Measurements from ENCODE around the gene YPEL2.

- no peak for TF ChIP-seq CTCF (IDR thresholded peaks at IDR 0.05)
- TF ChIP-seq POLR2A (IDR thresholded peaks at IDR 0.05) = no peak
- no peak for TF ChIP-seq POLR2AphosphoS5 (IDR thresholded peaks at IDR 0.05; ENCODE audit: insufficient read depth in 1 of 2, low read depth in 1 of 2)
Observed at GRCh38 chr17:59341922-59342321, 10.5 kb downstream of the YPEL2 start.
